BJ (cell line): Measurements from ENCODE around the gene AGAP1. TPM values are rescaled to one million over a fixed set of nuclear protein-coding genes. Genes with fewer than 3 reads are reported as not detected.

ENCODE experiments used
- CTCF ChIA-PET: fragments of 350-600 bp; formaldehyde crosslinking; extraction: SDS; loops from one replicate; lab custom pipeline; 2021; ENCODE audit warnings: antibody characterized with exemption, inconsistent platforms; lab: Yijun Ruan, JAX
- POLR2A ChIA-PET: fragments of 300-600 bp; sonication (Branson Sonifier 250); formaldehyde crosslinking; extraction: SDS; loops from one replicate; lab custom pipeline; 2021; ENCODE audit warnings: antibody characterized with exemption; lab: Charles Lee
- DNase-seq: peaks from one replicate; pipeline ENCODE4 v3.0.0-alpha.2; 2011; ENCODE audit warnings: low read depth
- H3K27me3 ChIP-seq: 2 replicates; pipeline ENCODE4 v1.6.0; 2011; ENCODE audit warnings: low read length; ENCODE audit not compliant: control insufficient read depth, insufficient read depth
- H3K36me3 ChIP-seq: 2 replicates; pipeline ENCODE4 v1.5.1; 2011; ENCODE audit warnings: low read length; ENCODE audit not compliant: control insufficient read depth, insufficient read depth
- H3K4me3 ChIP-seq: 2 replicates; pipeline ENCODE4 v1.5.1; 2011; ENCODE audit warnings: low read depth, mild to moderate bottlenecking, control low read depth, low read length
- CTCF ChIP-seq: IDR thresholded peaks from 2 replicates; pipeline ENCODE4 v1.5.1; 2011; ENCODE audit warnings: low read depth, mild to moderate bottlenecking, control low read depth, inconsistent platforms, low read length, moderate library complexity; ENCODE audit not compliant: insufficient read depth
- polyA plus RNA-seq: library from polyadenylated mRNA; depleted of rRNA; stranded (reverse); fragments of >200 nt; gene quantifications from 2 replicates; pipeline ENCODE4 v1.2.3, GENCODE V29; 2011

The AGAP1 gene
- polyA plus RNA-seq, 1 experiment = 14.9 TPM

- ChIA-PET POLR2A (no interaction called here), CTCF (interaction anchor here (0.6 to 1.5 kb wide), 3 partner anchors 61 to 244 kb away, joined by 3 to 4 read pairs (median 3); no protein-coding TSS in a partner anchor)
- no peak for DNase-seq
- H3K4me3 ChIP-seq = no peak overlapping the region
- no peaks in the 10 kb centered on the region for H3K27me3 ChIP-seq
- no peak for TF ChIP-seq CTCF
- H3K36me3 ChIP-seq = no peaks in the 10 kb centered on the region; the same call in 1 of the 2 replicates
Measured at GRCh38 chr2:235502336-235502735, 8.5 kb downstream of the AGAP1 start.

GRCh38 chr2:235504441-235505180 is 10.8 kb downstream of the AGAP1 start:
- CTCF ChIA-PET = no interaction called here
- no peak for TF ChIP-seq CTCF
- POLR2A ChIA-PET = no interaction called here
- no peak overlapping the region for H3K4me3 ChIP-seq
- no peak for DNase-seq
- H3K36me3 ChIP-seq = no peaks in the 10 kb centered on the region
- no peaks in the 10 kb centered on the region for H3K27me3 ChIP-seq

- POLR2A ChIA-PET = no interaction called here
- Histone ChIP-seq H3K4me3 (no peak overlapping the region), H3K36me3 (no peaks in the 10 kb centered on the region), H3K27me3 (no peaks in the 10 kb centered on the region)
- no peak for TF ChIP-seq CTCF
- CTCF ChIA-PET = interaction anchor here (0.9 kb wide), 1 partner anchor 8 kb away, joined by 3 read pairs; no protein-coding TSS in a partner anchor
- no peak for DNase-seq
Measured at GRCh38 chr2:235505181-235505741, 11.4 kb downstream of the AGAP1 start.

- ChIA-PET CTCF (interaction anchor here (0.5 to 0.9 kb wide), 3 partner anchors 9 to 165 kb away, joined by 3 to 4 read pairs (median 3); no protein-coding TSS in a partner anchor), POLR2A (no interaction called here)
- Histone ChIP-seq H3K36me3 (no peaks in the 10 kb centered on the region), H3K4me3 (no peak overlapping the region), H3K27me3 (no peaks in the 10 kb centered on the region)
- DNase-seq = no peak
- TF ChIP-seq CTCF = no peak
Measured at GRCh38 chr2:235506291-235506996, 12.6 kb downstream of the AGAP1 start.
